ENCODE results near the gene CIROP. TPM values are rescaled to one million over a fixed set of nuclear protein-coding genes. Genes with fewer than 3 reads are reported as not detected.

Gene CIROP
- total RNA-seq, 1 experiment from 2014 or later: not detected

GRCh38 chr14:23132970-23133369 lies 28.2 kb upstream of the CIROP start:
- H3K9me3 ChIP-seq (ENCODE audit: insufficient read depth, low read depth): no peaks in the 10 kb centered on the region
- H3K4me3 ChIP-seq: no peak overlapping the region
- H3K9me2 ChIP-seq (ENCODE audit: insufficient read depth): no peaks in the 10 kb centered on the region
- intact Hi-C loops (cut with micrococcal nuclease; ENCODE audit: unreplicated experiment): no loop called here
- H3K4me2 ChIP-seq: no peak overlapping the region
- BruUV-seq (replicated peaks): no TSS peak
- ChIA-PET CTCF (no interaction called here), POLR2A (ENCODE audit: unreplicated experiment) (no interaction called here)
- H3K4me1 ChIP-seq (replicated peaks; ENCODE audit: insufficient read depth): peaks cover 21% of the 10 kb centered on the region
- TF ChIP-seq CTCF (conservative IDR thresholded peaks at IDR 0.05): no peak
- TF ChIP-seq EZH2 (IDR thresholded peaks at IDR 0.05; ENCODE audit: low read depth): no peak
- peaks cover 12% of the 10 kb centered on the region for H3F3A ChIP-seq (ENCODE audit: insufficient read depth, low read depth)
- no peaks in the 10 kb centered on the region for H4K20me1 ChIP-seq (ENCODE audit: insufficient read depth)
- no peak overlapping the region for H2AFZ ChIP-seq
- no peak overlapping the region for H3K27ac ChIP-seq
- DNase-seq: no peak
- H3K27me3 ChIP-seq (ENCODE audit: insufficient read depth, low read depth): no peaks in the 10 kb centered on the region
- H3K79me2 ChIP-seq (ENCODE audit: low read depth): no peaks in the 10 kb centered on the region
- no peaks in the 10 kb centered on the region for H3K36me3 ChIP-seq (ENCODE audit: low read depth)

- no peak overlapping the region for H3K27ac ChIP-seq
- no peaks in the 10 kb centered on the region for H3K9me3 ChIP-seq (ENCODE audit: insufficient read depth, low read depth)
- no peaks in the 10 kb centered on the region for H3K36me3 ChIP-seq (ENCODE audit: low read depth)
- H4K20me1 ChIP-seq (ENCODE audit: insufficient read depth): no peaks in the 10 kb centered on the region
- H3K9me2 ChIP-seq (ENCODE audit: insufficient read depth): no peaks in the 10 kb centered on the region
- CTCF ChIA-PET: no interaction called here
- no peaks in the 10 kb centered on the region for H3K79me2 ChIP-seq (ENCODE audit: low read depth)
- intact Hi-C loops (cut with micrococcal nuclease; ENCODE audit: unreplicated experiment): no loop called here
- H3F3A ChIP-seq (ENCODE audit: insufficient read depth, low read depth): peaks cover 12% of the 10 kb centered on the region
- H3K4me1 ChIP-seq (replicated peaks; ENCODE audit: insufficient read depth): peaks cover 20% of the 10 kb centered on the region
- H3K4me2 ChIP-seq: no peak overlapping the region
- no peak overlapping the region for H2AFZ ChIP-seq
- no peak for DNase-seq
- POLR2A ChIA-PET (ENCODE audit: unreplicated experiment): interaction anchor here (0.6 kb wide), 1 partner anchor 24 kb away, joined by 3 read pairs; no protein-coding TSS in a partner anchor
- no peak overlapping the region for H3K4me3 ChIP-seq
- TF ChIP-seq CTCF (conservative IDR thresholded peaks at IDR 0.05) (no peak), EZH2 (IDR thresholded peaks at IDR 0.05; ENCODE audit: low read depth) (no peak)
- BruUV-seq (replicated peaks): no TSS peak
- no peaks in the 10 kb centered on the region for H3K27me3 ChIP-seq (ENCODE audit: insufficient read depth, low read depth)
Observed at GRCh38 chr14:23131482-23131881, 26.7 kb upstream of the CIROP start.

GRCh38 chr14:23130871-23131270 lies 26.1 kb upstream of the CIROP start:
- Histone ChIP-seq H2AFZ (no peak overlapping the region), H3K4me1 (replicated peaks; ENCODE audit: insufficient read depth) (peaks cover 20% of the 10 kb centered on the region), H3K4me3 (no peak overlapping the region), H4K20me1 (ENCODE audit: insufficient read depth) (no peaks in the 10 kb centered on the region), H3K4me2 (peak overlapping the region; percentile 56; the same call in 1 of the 2 replicates), H3K9me3 (ENCODE audit: insufficient read depth, low read depth) (no peaks in the 10 kb centered on the region), H3K36me3 (ENCODE audit: low read depth) (no peaks in the 10 kb centered on the region), H3K9me2 (ENCODE audit: insufficient read depth) (no peaks in the 10 kb centered on the region), H3K79me2 (ENCODE audit: low read depth) (no peaks in the 10 kb centered on the region), H3F3A (ENCODE audit: insufficient read depth, low read depth) (peaks cover 12% of the 10 kb centered on the region), H3K27me3 (ENCODE audit: insufficient read depth, low read depth) (no peaks in the 10 kb centered on the region), H3K27ac (no peak overlapping the region)
- ChIA-PET CTCF (no interaction called here), POLR2A (ENCODE audit: unreplicated experiment) (no interaction called here)
- DNase-seq: no peak
- intact Hi-C loops (cut with micrococcal nuclease; ENCODE audit: unreplicated experiment): no loop called here
- BruUV-seq (replicated peaks): no TSS peak
- TF ChIP-seq EZH2 (IDR thresholded peaks at IDR 0.05; ENCODE audit: low read depth): no peak
- TF ChIP-seq CTCF (conservative IDR thresholded peaks at IDR 0.05): no peak
